ENCODE data around the gene WASF3.

DNA sequence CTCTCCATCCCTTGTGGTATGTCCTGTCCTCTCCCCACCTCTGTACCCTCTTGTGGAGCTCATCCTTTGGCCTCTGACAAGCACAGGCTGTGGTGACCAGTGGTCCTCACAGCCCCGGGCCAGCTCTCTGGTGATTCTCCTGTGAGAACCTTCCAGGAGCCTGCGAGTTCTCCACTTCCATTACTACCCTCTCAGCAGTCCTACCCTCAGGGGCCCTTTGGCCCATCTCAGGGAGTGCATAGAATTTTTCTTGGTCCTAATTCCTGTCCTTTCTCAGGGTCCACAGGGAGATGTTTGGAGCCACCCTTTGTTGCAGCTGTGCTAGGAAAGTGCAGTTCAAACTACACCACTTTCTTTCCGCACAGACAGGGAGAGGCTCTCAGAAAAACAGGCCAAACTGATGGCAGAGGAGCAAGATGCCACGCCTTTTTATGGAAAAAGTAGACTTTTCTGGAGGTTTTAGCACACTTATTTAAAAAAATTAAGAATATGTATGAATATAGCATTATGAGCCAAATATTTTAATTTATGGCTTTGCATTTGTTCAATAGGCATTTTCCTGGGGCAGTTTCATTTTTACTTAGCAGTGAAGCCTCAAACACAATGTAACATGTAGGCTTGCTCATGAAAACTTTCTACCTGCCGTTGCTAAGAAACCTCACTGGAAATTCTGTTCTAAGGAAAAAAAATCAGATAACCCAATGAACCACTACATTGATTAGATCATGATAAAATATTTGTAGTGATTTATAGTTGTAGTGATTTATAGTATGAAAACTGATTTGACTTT is 111.1 kb downstream of the WASF3 start:
- TF ChIP-seq EZH2 (IDR thresholded peaks at IDR 0.05; ENCODE audit: borderline replicate concordance, low read depth, low read length, severe bottlenecking), result no peak
- TF ChIP-seq, protein P1, sequence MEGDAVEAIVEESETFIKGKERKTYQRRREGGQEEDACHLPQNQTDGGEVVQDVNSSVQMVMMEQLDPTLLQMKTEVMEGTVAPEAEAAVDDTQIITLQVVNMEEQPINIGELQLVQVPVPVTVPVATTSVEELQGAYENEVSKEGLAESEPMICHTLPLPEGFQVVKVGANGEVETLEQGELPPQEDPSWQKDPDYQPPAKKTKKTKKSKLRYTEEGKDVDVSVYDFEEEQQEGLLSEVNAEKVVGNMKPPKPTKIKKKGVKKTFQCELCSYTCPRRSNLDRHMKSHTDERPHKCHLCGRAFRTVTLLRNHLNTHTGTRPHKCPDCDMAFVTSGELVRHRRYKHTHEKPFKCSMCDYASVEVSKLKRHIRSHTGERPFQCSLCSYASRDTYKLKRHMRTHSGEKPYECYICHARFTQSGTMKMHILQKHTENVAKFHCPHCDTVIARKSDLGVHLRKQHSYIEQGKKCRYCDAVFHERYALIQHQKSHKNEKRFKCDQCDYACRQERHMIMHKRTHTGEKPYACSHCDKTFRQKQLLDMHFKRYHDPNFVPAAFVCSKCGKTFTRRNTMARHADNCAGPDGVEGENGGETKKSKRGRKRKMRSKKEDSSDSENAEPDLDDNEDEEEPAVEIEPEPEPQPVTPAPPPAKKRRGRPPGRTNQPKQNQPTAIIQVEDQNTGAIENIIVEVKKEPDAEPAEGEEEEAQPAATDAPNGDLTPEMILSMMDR (IDR thresholded peaks at IDR 0.05; ENCODE audit: borderline replicate concordance, extremely low read depth, low read length, poor library complexity, severe bottlenecking), result no peak

Measured in DND-41 (cell line).